ENCODE results near the gene ACMSD. TPM values are rescaled to one million over a fixed set of nuclear protein-coding genes. Genes with fewer than 3 reads are reported as not detected.

The ACMSD gene
- total RNA-seq, 2 donors from 2014 or later, result 0.52 TPM; not detected in 1

Small RNA genes lying within 50 kb of the gene (microRNA-seq; reads per million reads assigned to microRNA genes)
- gene MIR5590 (ENCODE audit: borderline number of aligned reads in 2 of 2, borderline replicate concordance in 2 of 2), result 0 reads per million in 2 donors

Small RNA genes lying within 50 kb of the gene (small RNA-seq; reads per million reads assigned to genes)
- gene AC110620.1, result not detected
- not detected for gene MIR5590

Other genes starting within 250 kb of the ACMSD start
- 10 to 100 TPM; 16.2 to 27.5 TPM for gene TMEM163, start 119.6 kb upstream of the ACMSD start, total RNA-seq
- 10 to 100 TPM; 19.1 to 32.7 TPM for gene CCNT2, start 80.2 kb downstream of the ACMSD start, total RNA-seq
- not detected for gene MAP3K19, start 208.8 kb downstream of the ACMSD start, total RNA-seq
- 10 to 100 TPM; 29.3 to 39.2 TPM for gene RAB3GAP1, start 213.7 kb downstream of the ACMSD start, total RNA-seq